ENCODE data around the gene TMEM100. TPM values are rescaled to one million over a fixed set of nuclear protein-coding genes. Genes with fewer than 3 reads are reported as not detected.

Gene TMEM100
- total and polyA plus RNA-seq, 2 experiments from 2014 or later, result 0.10 to 0.73 TPM

DNA sequence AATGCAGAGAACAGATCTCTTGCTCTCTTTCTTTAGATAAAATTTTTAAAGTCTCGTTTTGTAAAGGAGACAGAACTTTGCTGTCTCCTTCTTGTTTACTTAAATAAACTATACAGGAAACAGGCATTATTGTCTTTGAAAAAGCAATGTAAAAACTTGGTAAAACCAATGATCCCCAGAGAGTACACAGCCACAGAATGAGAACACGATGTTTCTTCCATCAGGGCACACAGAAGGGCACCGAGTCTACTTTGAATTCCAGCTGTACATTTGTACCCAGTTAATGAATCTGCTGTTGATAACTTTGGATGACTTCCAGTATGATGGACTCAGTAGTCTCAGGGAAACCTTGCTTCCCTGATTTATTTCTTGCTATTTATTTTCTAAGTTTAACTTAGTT, 8.1 kb upstream of the TMEM100 start (continued):
- TF ChIP-seq, protein P1, sequence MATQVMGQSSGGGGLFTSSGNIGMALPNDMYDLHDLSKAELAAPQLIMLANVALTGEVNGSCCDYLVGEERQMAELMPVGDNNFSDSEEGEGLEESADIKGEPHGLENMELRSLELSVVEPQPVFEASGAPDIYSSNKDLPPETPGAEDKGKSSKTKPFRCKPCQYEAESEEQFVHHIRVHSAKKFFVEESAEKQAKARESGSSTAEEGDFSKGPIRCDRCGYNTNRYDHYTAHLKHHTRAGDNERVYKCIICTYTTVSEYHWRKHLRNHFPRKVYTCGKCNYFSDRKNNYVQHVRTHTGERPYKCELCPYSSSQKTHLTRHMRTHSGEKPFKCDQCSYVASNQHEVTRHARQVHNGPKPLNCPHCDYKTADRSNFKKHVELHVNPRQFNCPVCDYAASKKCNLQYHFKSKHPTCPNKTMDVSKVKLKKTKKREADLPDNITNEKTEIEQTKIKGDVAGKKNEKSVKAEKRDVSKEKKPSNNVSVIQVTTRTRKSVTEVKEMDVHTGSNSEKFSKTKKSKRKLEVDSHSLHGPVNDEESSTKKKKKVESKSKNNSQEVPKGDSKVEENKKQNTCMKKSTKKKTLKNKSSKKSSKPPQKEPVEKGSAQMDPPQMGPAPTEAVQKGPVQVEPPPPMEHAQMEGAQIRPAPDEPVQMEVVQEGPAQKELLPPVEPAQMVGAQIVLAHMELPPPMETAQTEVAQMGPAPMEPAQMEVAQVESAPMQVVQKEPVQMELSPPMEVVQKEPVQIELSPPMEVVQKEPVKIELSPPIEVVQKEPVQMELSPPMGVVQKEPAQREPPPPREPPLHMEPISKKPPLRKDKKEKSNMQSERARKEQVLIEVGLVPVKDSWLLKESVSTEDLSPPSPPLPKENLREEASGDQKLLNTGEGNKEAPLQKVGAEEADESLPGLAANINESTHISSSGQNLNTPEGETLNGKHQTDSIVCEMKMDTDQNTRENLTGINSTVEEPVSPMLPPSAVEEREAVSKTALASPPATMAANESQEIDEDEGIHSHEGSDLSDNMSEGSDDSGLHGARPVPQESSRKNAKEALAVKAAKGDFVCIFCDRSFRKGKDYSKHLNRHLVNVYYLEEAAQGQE (IDR thresholded peaks at IDR 0.05; ENCODE audit: unreplicated experiment), result no peak
- TF ChIP-seq, protein P2, sequence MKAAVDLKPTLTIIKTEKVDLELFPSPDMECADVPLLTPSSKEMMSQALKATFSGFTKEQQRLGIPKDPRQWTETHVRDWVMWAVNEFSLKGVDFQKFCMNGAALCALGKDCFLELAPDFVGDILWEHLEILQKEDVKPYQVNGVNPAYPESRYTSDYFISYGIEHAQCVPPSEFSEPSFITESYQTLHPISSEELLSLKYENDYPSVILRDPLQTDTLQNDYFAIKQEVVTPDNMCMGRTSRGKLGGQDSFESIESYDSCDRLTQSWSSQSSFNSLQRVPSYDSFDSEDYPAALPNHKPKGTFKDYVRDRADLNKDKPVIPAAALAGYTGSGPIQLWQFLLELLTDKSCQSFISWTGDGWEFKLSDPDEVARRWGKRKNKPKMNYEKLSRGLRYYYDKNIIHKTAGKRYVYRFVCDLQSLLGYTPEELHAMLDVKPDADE (IDR thresholded peaks at IDR 0.05), result no peak

DNA sequence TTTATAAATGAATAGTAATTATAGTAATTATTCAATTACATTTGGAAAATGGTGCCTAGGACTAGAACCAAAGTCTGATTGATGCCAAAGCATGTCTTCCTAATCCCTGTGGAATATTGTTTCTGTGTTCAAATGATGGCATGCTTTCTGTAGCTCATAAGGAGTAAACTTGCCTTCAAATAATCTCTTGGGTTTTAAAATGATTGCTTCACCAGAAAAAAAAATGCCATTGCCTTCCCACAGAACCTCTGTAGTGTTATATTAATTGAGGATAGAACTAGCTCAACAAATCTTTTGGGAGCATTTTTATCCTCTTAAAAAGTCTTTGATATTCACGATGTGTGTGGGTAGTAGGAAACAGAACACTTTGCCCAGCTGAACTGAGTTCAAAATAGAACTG, 7.7 kb upstream of the TMEM100 start:
- no peak overlapping the region for H3K27ac ChIP-seq (ENCODE audit: low read depth)
- peaks cover 72% of the 10 kb centered on the region for H3K4me1 Mint-ChIP-seq

More for the DNA sequence above, 7.7 kb upstream of the TMEM100 start:
- Mint-ChIP-seq H3K36me3 (ENCODE audit: low read depth) (no peaks in the 10 kb centered on the region), H3K9me3 (no peaks in the 10 kb centered on the region), H3K27ac (no peak overlapping the region), H3K4me3 (no peak overlapping the region), H3K27me3 (ENCODE audit: insufficient read depth, low read depth, poor library complexity) (peaks cover 2% of the 10 kb centered on the region)
- H3K79me2 ChIP-seq (replicated peaks; ENCODE audit: insufficient read depth), result no peaks in the 10 kb centered on the region
- no peak overlapping the region for H2AFZ ChIP-seq
- TF ChIP-seq, protein P3, sequence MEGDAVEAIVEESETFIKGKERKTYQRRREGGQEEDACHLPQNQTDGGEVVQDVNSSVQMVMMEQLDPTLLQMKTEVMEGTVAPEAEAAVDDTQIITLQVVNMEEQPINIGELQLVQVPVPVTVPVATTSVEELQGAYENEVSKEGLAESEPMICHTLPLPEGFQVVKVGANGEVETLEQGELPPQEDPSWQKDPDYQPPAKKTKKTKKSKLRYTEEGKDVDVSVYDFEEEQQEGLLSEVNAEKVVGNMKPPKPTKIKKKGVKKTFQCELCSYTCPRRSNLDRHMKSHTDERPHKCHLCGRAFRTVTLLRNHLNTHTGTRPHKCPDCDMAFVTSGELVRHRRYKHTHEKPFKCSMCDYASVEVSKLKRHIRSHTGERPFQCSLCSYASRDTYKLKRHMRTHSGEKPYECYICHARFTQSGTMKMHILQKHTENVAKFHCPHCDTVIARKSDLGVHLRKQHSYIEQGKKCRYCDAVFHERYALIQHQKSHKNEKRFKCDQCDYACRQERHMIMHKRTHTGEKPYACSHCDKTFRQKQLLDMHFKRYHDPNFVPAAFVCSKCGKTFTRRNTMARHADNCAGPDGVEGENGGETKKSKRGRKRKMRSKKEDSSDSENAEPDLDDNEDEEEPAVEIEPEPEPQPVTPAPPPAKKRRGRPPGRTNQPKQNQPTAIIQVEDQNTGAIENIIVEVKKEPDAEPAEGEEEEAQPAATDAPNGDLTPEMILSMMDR (conservative IDR thresholded peaks at IDR 0.05; ENCODE audit: low read depth in 2 of 2), result no peak
- no peak for TF ChIP-seq ZNF114 (CRISPR knock-in tag; IDR thresholded peaks at IDR 0.05)
- no peak for TF ChIP-seq JUNB (IDR thresholded peaks at IDR 0.05; ENCODE audit: unreplicated experiment)
- no peak for TF ChIP-seq NANOG (IDR thresholded peaks at IDR 0.05; ENCODE audit: borderline replicate concordance)
- TF ChIP-seq EZH2phosphoT487 (IDR thresholded peaks at IDR 0.05; ENCODE audit: unreplicated experiment), result no peak
- TF ChIP-seq, protein P4, sequence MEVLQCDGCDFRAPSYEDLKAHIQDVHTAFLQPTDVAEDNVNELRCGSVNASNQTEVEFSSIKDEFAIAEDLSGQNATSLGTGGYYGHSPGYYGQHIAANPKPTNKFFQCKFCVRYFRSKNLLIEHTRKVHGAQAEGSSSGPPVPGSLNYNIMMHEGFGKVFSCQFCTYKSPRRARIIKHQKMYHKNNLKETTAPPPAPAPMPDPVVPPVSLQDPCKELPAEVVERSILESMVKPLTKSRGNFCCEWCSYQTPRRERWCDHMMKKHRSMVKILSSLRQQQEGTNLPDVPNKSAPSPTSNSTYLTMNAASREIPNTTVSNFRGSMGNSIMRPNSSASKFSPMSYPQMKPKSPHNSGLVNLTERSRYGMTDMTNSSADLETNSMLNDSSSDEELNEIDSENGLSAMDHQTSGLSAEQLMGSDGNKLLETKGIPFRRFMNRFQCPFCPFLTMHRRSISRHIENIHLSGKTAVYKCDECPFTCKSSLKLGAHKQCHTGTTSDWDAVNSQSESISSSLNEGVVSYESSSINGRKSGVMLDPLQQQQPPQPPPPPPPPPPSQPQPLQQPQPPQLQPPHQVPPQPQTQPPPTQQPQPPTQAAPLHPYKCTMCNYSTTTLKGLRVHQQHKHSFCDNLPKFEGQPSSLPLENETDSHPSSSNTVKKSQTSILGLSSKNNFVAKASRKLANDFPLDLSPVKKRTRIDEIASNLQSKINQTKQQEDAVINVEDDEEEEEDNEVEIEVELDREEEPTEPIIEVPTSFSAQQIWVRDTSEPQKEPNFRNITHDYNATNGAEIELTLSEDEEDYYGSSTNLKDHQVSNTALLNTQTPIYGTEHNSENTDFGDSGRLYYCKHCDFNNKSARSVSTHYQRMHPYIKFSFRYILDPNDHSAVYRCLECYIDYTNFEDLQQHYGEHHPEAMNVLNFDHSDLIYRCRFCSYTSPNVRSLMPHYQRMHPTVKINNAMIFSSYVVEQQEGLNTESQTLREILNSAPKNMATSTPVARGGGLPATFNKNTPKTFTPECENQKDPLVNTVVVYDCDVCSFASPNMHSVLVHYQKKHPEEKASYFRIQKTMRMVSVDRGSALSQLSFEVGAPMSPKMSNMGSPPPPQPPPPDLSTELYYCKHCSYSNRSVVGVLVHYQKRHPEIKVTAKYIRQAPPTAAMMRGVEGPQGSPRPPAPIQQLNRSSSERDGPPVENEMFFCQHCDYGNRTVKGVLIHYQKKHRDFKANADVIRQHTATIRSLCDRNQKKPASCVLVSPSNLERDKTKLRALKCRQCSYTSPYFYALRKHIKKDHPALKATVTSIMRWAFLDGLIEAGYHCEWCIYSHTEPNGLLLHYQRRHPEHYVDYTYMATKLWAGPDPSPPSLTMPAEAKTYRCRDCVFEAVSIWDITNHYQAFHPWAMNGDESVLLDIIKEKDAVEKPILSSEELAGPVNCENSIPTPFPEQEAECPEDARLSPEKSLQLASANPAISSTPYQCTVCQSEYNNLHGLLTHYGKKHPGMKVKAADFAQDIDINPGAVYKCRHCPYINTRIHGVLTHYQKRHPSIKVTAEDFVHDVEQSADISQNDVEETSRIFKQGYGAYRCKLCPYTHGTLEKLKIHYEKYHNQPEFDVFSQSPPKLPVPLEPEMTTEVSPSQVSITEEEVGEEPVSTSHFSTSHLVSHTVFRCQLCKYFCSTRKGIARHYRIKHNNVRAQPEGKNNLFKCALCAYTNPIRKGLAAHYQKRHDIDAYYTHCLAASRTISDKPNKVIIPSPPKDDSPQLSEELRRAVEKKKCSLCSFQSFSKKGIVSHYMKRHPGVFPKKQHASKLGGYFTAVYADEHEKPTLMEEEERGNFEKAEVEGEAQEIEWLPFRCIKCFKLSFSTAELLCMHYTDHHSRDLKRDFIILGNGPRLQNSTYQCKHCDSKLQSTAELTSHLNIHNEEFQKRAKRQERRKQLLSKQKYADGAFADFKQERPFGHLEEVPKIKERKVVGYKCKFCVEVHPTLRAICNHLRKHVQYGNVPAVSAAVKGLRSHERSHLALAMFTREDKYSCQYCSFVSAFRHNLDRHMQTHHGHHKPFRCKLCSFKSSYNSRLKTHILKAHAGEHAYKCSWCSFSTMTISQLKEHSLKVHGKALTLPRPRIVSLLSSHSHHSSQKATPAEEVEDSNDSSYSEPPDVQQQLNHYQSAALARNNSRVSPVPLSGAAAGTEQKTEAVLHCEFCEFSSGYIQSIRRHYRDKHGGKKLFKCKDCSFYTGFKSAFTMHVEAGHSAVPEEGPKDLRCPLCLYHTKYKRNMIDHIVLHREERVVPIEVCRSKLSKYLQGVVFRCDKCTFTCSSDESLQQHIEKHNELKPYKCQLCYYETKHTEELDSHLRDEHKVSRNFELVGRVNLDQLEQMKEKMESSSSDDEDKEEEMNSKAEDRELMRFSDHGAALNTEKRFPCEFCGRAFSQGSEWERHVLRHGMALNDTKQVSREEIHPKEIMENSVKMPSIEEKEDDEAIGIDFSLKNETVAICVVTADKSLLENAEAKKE (CRISPR knock-in tag; IDR thresholded peaks at IDR 0.05), result no peak
- no peaks in the 10 kb centered on the region for H3K36me3 ChIP-seq (ENCODE audit: insufficient read depth)
- peaks cover 28% of the 10 kb centered on the region for H3K4me1 ChIP-seq (ENCODE audit: insufficient read depth)
- no peaks in the 10 kb centered on the region for H3K27me3 ChIP-seq (ENCODE audit: insufficient read depth)
- H4K20me1 ChIP-seq (replicated peaks; ENCODE audit: insufficient read depth), result no peaks in the 10 kb centered on the region
- no peak overlapping the region for H3K4me2 ChIP-seq
- no peaks in the 10 kb centered on the region for H3F3A ChIP-seq (replicated peaks; ENCODE audit: low read depth)
- no peaks in the 10 kb centered on the region for H3K9me2 ChIP-seq (ENCODE audit: insufficient read depth)
- H3K4me3 ChIP-seq, result no peak overlapping the region
- no peak for ATAC-seq
- no peak for DNase-seq (ENCODE audit: low spot score)
